Measurements from ENCODE around the gene ITGA6.

- no peak for TF ChIP-seq CTCF (IDR thresholded peaks at IDR 0.05 in 2 of 3, conservative IDR thresholded peaks at IDR 0.05 in 1 of 3; ENCODE audit: borderline replicate concordance in 1 of 3, insufficient read depth in 1 of 3, low read depth in 2 of 3, low read length in 2 of 3)
- no peak for TF ChIP-seq POLR2A (IDR thresholded peaks at IDR 0.05; ENCODE audit: borderline replicate concordance, extremely low read depth, insufficient read depth, insufficient read length)
- no peak for TF ChIP-seq POLR2AphosphoS5 (IDR thresholded peaks at IDR 0.05; ENCODE audit: low read depth, low read length)
- no peak for TF ChIP-seq CEBPB (IDR thresholded peaks at IDR 0.05; ENCODE audit: low read depth)
- no peak for TF ChIP-seq SIN3A (IDR thresholded peaks at IDR 0.05; ENCODE audit: low read depth)
- no peak for TF ChIP-seq REST (IDR thresholded peaks at IDR 0.05; ENCODE audit: low read depth)
- TF ChIP-seq ATF3 (IDR thresholded peaks at IDR 0.05) = no peak
- TF ChIP-seq YY1 (IDR thresholded peaks at IDR 0.05; ENCODE audit: extremely low read depth, insufficient replicate concordance, low read depth, low read length) = no peak
- TF ChIP-seq EZH2 (IDR thresholded peaks at IDR 0.05) = no peak
- TF ChIP-seq EGR1 (IDR thresholded peaks at IDR 0.05; ENCODE audit: low read depth) = no peak
- TF ChIP-seq SP1 (IDR thresholded peaks at IDR 0.05; ENCODE audit: low read depth) = peak; percentile 30
Observed at GRCh38 chr2:172440795-172441194, 13.4 kb downstream of the ITGA6 start.

Data from HCT116 (cell line).